Stomach (tissue), 4 donors: ENCODE results near the gene CCDC93.

Source experiments
- CTCF ChIP-seq, 7 experiments: fragments of 450-650 bp in 4 of 7; fragments of 200-600 bp in 3 of 7; sonication (generic) in 3 of 7; IDR thresholded peaks; one replicate each; pipeline ENCODE4 v1.5.1; 2016 to 2019; ENCODE audit warnings: antibody characterized with exemption in 7 of 7, control low read depth in 2 of 7, mild to moderate bottlenecking in 1 of 7
- EP300 ChIP-seq: sonication (generic); formaldehyde crosslinking; IDR thresholded peaks from one replicate; pipeline ENCODE4 v1.6.1; 2017; ENCODE audit warnings: antibody characterized with exemption
- POLR2AphosphoS5 ChIP-seq, 3 donors: sonication (generic); formaldehyde crosslinking; IDR thresholded peaks; one replicate each; pipeline ENCODE4 v1.6.1; 2016; ENCODE audit warnings: antibody characterized with exemption in 3 of 3

GRCh38 chr2:117979911-117980701 lies 33.8 kb downstream of the CCDC93 start:
- TF ChIP-seq CTCF (IDR thresholded peaks at IDR 0.05) (no peak), POLR2AphosphoS5 (IDR thresholded peaks at IDR 0.05) (no peak), EP300 (no peak)
